Measurements from ENCODE around the gene ATXN7L1.

DNA sequence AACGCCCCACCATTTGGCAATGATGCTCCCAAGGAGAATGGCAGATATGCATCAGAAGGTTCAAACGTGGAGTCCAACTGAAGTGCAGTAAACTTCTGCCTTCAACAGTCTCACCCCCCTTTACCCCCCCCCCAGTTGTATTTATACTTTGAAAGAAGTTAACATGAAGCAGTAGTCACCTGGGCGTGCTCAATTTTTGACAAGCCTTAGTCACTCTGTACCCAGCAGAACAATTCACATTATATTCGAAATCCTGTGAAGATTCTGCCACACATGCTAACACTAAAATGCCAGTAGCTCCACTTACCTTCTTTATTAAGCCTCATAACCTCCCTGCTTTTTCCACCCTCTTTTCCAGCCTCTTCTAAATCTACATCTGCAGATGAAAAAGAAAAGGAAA lies 894 bp downstream of the ATXN7L1 start:
- TF ChIP-seq, protein P1, sequence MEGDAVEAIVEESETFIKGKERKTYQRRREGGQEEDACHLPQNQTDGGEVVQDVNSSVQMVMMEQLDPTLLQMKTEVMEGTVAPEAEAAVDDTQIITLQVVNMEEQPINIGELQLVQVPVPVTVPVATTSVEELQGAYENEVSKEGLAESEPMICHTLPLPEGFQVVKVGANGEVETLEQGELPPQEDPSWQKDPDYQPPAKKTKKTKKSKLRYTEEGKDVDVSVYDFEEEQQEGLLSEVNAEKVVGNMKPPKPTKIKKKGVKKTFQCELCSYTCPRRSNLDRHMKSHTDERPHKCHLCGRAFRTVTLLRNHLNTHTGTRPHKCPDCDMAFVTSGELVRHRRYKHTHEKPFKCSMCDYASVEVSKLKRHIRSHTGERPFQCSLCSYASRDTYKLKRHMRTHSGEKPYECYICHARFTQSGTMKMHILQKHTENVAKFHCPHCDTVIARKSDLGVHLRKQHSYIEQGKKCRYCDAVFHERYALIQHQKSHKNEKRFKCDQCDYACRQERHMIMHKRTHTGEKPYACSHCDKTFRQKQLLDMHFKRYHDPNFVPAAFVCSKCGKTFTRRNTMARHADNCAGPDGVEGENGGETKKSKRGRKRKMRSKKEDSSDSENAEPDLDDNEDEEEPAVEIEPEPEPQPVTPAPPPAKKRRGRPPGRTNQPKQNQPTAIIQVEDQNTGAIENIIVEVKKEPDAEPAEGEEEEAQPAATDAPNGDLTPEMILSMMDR (IDR thresholded peaks at IDR 0.05) = no peak
- TF ChIP-seq POLR2A (IDR thresholded peaks at IDR 0.05) = no peak

Data from Peyer's patch (tissue), 4 donors.